HepG2 (cell line): ENCODE data around the gene PLEKHN1. TPM values are rescaled to one million over a fixed set of nuclear protein-coding genes. Genes with fewer than 3 reads are reported as not detected.

Source experiments
- ADNP ChIP-seq: sonication (generic); formaldehyde crosslinking; IDR thresholded peaks from 2 replicates; pipeline ENCODE4 v1.4.0; 2020; ENCODE audit warnings: missing genetic modification reagents
- FOSL1 ChIP-seq: sonication (generic); formaldehyde crosslinking; IDR thresholded peaks from 2 replicates; pipeline ENCODE4 v1.9.0; 2021; ENCODE audit warnings: missing genetic modification reagents, borderline replicate concordance
- FOSL2 ChIP-seq: sonication (generic); formaldehyde crosslinking; IDR thresholded peaks from 2 replicates; pipeline ENCODE4 v1.4.0; 2020; ENCODE audit warnings: missing genetic modification reagents
- GATAD2A ChIP-seq: IDR thresholded peaks from 2 replicates; pipeline ENCODE4 v1.6.1; 2016
- HCFC1 ChIP-seq: fragments of 150-350 bp; IDR thresholded peaks from 2 replicates; pipeline ENCODE4 v1.6.1; 2014; ENCODE audit warnings: low read depth, low read length
- HHEX ChIP-seq: IDR thresholded peaks from 2 replicates; pipeline ENCODE4 v1.6.1; 2016; ENCODE audit warnings: control low read depth
- HNRNPLL ChIP-seq: fragments of 200-400 bp; formaldehyde crosslinking; IDR thresholded peaks from 2 replicates; pipeline ENCODE4 v1.6.1; 2017; ENCODE audit warnings: mild to moderate bottlenecking, low read depth, low read length; ENCODE audit not compliant: poor library complexity, severe bottlenecking
- MTA1 ChIP-seq: sonication (generic); formaldehyde crosslinking; IDR thresholded peaks from 2 replicates; pipeline ENCODE4 v1.4.0; 2020; ENCODE audit warnings: missing genetic modification reagents, mild to moderate bottlenecking, borderline replicate concordance
- MYNN ChIP-seq: sonication (generic); formaldehyde crosslinking; IDR thresholded peaks from 2 replicates; pipeline ENCODE4 v1.4.0; 2020; ENCODE audit warnings: mild to moderate bottlenecking, low read depth, missing genetic modification reagents
- PHF20 ChIP-seq: sonication (generic); formaldehyde crosslinking; IDR thresholded peaks from 2 replicates; pipeline ENCODE4 v1.5.0; 2020; ENCODE audit warnings: mild to moderate bottlenecking, missing genetic modification reagents
- TAF15 ChIP-seq: fragments of 200-400 bp; formaldehyde crosslinking; IDR thresholded peaks from one replicate; pipeline ENCODE4 v1.6.1; 2018; ENCODE audit warnings: mild to moderate bottlenecking, low read depth, low read length; ENCODE audit not compliant: poor library complexity, severe bottlenecking
- TCF12 ChIP-seq, 2 experiments: fragments of 450-650 bp in 1 of 2; sonication (generic) in 1 of 2; formaldehyde crosslinking in 1 of 2; IDR thresholded peaks; 2 replicates each; pipeline versions ENCODE4 v1.6.1 to v1.8.0; 2017 to 2022; ENCODE audit warnings: antibody characterized with exemption in 1 of 2, mild to moderate bottlenecking in 1 of 2, missing genetic modification reagents in 1 of 2, moderate library complexity in 1 of 2
- TRIM24 ChIP-seq: sonication (generic); formaldehyde crosslinking; IDR thresholded peaks from 2 replicates; pipeline ENCODE4 v1.8.0; 2022; ENCODE audit warnings: mild to moderate bottlenecking, missing genetic modification reagents
- ZFP90 ChIP-seq: sonication (generic); formaldehyde crosslinking; IDR thresholded peaks from 2 replicates; pipeline ENCODE4 v1.8.0; 2022; ENCODE audit warnings: missing genetic modification reagents, mild to moderate bottlenecking, inconsistent platforms, borderline replicate concordance
- ZMYM4 ChIP-seq: sonication (generic); formaldehyde crosslinking; IDR thresholded peaks from 2 replicates; pipeline ENCODE4 v1.8.1; 2023; ENCODE audit warnings: mild to moderate bottlenecking, missing genetic modification reagents
- ZNF251 ChIP-seq: sonication (generic); formaldehyde crosslinking; IDR thresholded peaks from 2 replicates; pipeline ENCODE4 v1.9.0; 2021; ENCODE audit warnings: mild to moderate bottlenecking, missing genetic modification reagents
- ZNF430 ChIP-seq: sonication (generic); formaldehyde crosslinking; IDR thresholded peaks from 2 replicates; pipeline ENCODE4 v1.9.0; 2021; ENCODE audit warnings: mild to moderate bottlenecking, missing genetic modification reagents
- ZNF746 ChIP-seq: sonication (generic); formaldehyde crosslinking; IDR thresholded peaks from 2 replicates; pipeline ENCODE4 v1.8.0; 2022; ENCODE audit warnings: mild to moderate bottlenecking, missing genetic modification reagents
- ZNF749 ChIP-seq: sonication (generic); formaldehyde crosslinking; IDR thresholded peaks from 2 replicates; pipeline ENCODE4 v1.8.0; 2022; ENCODE audit warnings: mild to moderate bottlenecking, missing genetic modification reagents, moderate library complexity, borderline replicate concordance
- ZNF768 ChIP-seq: sonication (generic); formaldehyde crosslinking; IDR thresholded peaks from 2 replicates; pipeline ENCODE4 v1.4.0; 2020; ENCODE audit warnings: missing genetic modification reagents
- ZNF790 ChIP-seq: sonication (generic); formaldehyde crosslinking; IDR thresholded peaks from 2 replicates; pipeline ENCODE4 v1.8.0; 2022; ENCODE audit warnings: missing genetic modification reagents, mild to moderate bottlenecking, borderline replicate concordance
- ZSCAN22 ChIP-seq: sonication (generic); formaldehyde crosslinking; IDR thresholded peaks from 2 replicates; pipeline ENCODE4 v1.4.0; 2020; ENCODE audit warnings: mild to moderate bottlenecking, missing genetic modification reagents
- polyA plus RNA-seq, 8 experiments: library from polyadenylated mRNA; depleted of rRNA in 3 of 8; stranded (reverse) in 7 of 8; unstranded in 1 of 8; fragments of >200 nt; fragmentation: Illumina TruSeq in 4 of 8; extraction: Trizol in 4 of 8; gene quantifications; 2 replicates each; pipeline versions ENCODE4 v1.2.1 to v1.2.3, GENCODE V29; 2011 to 2016; ENCODE audit warnings: low read depth in 4 of 8, missing spikeins in 1 of 8, mixed read lengths in 1 of 8; ENCODE audit not compliant: insufficient read depth in 1 of 8
- total RNA-seq, 5 experiments: library from RNA; depleted of rRNA; stranded (reverse); fragments of >200 nt; fragmentation: Illumina TruSeq; extraction: Trizol; gene quantifications; 2 replicates each; pipeline ENCODE4 v1.2.3, GENCODE V29; 2016; ENCODE audit warnings: low read depth in 1 of 5
- TF ChIP-seq, protein P1 (sequence below): sonication (generic); formaldehyde crosslinking; IDR thresholded peaks from 2 replicates; pipeline ENCODE4 v1.5.0; 2020; ENCODE audit warnings: mild to moderate bottlenecking, missing genetic modification reagents, borderline replicate concordance
- TF ChIP-seq, protein P2 (sequence below): sonication (generic); formaldehyde crosslinking; conservative IDR thresholded peaks from 2 replicates; pipeline ENCODE4 v1.8.0; 2022; ENCODE audit warnings: low read depth, missing genetic modification reagents
- TF ChIP-seq, protein P3 (sequence below): sonication (generic); formaldehyde crosslinking; IDR thresholded peaks from 2 replicates; pipeline ENCODE4 v1.5.0; 2020; ENCODE audit warnings: missing genetic modification reagents

PLEKHN1 gene
- total and polyA plus RNA-seq, 2 of the 13 experiments (the other 11 are each of a cell fraction or from before 2014, with no cell fraction given) = 0.42 to 0.58 TPM

DNA sequence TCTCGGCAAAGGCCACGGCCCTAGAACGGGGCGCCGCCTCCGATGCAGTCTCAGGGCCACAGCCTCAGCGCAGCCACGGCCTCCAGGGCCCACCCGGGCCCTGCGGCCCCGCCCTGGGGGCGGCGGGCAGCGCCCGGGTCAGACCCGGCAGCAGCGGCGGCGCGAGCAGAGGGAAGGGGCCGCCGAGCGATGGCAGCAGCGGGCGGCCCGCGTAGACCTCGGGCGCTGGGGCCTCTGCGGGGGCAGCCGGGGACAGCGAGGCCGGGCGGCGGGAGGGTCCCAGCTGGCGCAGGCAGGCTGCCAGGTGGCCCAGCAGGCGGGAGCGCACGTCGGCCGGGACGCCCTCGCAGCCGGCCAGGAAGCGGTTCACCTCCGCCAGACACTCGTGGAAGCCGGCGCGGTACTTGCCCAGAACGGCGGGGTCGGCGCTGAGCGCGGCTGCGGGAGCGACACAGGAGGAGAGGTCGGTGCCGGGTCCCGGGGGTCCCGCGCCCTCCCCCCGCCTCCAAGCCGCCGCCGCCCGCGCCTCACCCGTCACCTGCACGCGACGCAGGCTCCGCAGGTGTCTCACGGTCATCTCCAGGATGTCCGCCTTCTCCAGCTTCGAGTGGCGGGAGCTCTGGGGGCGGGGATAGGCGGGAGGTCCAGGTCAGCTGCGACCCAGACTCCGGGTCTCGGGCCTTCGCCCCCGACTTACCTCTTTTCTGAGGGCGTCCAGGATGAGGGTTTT is 32.9 kb downstream of the PLEKHN1 start (continued):
- TF ChIP-seq GATAD2A (CRISPR knock-in tag) = no peak
- TF ChIP-seq MYNN = no peak
- 0 out of 2 replicates have a peak, but pooled peaks have one; percentile 20 for TF ChIP-seq MTA1 (CRISPR knock-in tag)
- TF ChIP-seq ZNF251 (CRISPR knock-in tag) = no peak
- no peak for TF ChIP-seq ZSCAN22 (CRISPR knock-in tag)
- no peak for TF ChIP-seq ZFP90 (CRISPR knock-in tag)
- TF ChIP-seq ZNF749 (CRISPR knock-in tag) = peak; percentile 23; the same call in 1 of the 2 replicates
- TF ChIP-seq, protein P1, sequence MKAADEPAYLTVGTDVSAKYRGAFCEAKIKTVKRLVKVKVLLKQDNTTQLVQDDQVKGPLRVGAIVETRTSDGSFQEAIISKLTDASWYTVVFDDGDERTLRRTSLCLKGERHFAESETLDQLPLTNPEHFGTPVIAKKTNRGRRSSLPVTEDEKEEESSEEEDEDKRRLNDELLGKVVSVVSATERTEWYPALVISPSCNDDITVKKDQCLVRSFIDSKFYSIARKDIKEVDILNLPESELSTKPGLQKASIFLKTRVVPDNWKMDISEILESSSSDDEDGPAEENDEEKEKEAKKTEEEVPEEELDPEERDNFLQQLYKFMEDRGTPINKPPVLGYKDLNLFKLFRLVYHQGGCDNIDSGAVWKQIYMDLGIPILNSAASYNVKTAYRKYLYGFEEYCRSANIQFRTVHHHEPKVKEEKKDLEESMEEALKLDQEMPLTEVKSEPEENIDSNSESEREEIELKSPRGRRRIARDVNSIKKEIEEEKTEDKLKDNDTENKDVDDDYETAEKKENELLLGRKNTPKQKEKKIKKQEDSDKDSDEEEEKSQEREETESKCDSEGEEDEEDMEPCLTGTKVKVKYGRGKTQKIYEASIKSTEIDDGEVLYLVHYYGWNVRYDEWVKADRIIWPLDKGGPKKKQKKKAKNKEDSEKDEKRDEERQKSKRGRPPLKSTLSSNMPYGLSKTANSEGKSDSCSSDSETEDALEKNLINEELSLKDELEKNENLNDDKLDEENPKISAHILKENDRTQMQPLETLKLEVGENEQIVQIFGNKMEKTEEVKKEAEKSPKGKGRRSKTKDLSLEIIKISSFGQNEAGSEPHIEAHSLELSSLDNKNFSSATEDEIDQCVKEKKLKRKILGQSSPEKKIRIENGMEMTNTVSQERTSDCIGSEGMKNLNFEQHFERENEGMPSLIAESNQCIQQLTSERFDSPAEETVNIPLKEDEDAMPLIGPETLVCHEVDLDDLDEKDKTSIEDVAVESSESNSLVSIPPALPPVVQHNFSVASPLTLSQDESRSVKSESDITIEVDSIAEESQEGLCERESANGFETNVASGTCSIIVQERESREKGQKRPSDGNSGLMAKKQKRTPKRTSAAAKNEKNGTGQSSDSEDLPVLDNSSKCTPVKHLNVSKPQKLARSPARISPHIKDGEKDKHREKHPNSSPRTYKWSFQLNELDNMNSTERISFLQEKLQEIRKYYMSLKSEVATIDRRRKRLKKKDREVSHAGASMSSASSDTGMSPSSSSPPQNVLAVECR (CRISPR knock-in tag) = peak; percentile 53; the same call in 1 of the 2 replicates
- no peak for TF ChIP-seq FOSL2
- no peak; the same call in 1 of the 2 replicates for TF ChIP-seq PHF20 (CRISPR knock-in tag)
- no peak for TF ChIP-seq ZNF746 (CRISPR knock-in tag)
- TF ChIP-seq HNRNPLL = peak; percentile 31
- no peak for TF ChIP-seq TAF15
- TF ChIP-seq ADNP (CRISPR knock-in tag) = no peak
- TF ChIP-seq, protein P2, sequence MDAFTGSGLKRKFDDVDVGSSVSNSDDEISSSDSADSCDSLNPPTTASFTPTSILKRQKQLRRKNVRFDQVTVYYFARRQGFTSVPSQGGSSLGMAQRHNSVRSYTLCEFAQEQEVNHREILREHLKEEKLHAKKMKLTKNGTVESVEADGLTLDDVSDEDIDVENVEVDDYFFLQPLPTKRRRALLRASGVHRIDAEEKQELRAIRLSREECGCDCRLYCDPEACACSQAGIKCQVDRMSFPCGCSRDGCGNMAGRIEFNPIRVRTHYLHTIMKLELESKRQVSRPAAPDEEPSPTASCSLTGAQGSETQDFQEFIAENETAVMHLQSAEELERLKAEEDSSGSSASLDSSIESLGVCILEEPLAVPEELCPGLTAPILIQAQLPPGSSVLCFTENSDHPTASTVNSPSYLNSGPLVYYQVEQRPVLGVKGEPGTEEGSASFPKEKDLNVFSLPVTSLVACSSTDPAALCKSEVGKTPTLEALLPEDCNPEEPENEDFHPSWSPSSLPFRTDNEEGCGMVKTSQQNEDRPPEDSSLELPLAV (CRISPR knock-in tag) = no peak
- no peak for TF ChIP-seq ZMYM4 (CRISPR knock-in tag)
- TF ChIP-seq ZNF790 = no peak
- no peak for TF ChIP-seq TCF12 (IDR thresholded peaks at IDR 0.05)
- 0 out of 2 replicates have a peak, but pooled peaks have one; percentile 29 for TF ChIP-seq TCF12 (CRISPR knock-in tag; IDR thresholded peaks at IDR 0.05)
- TF ChIP-seq ZNF768 (CRISPR knock-in tag) = peak; percentile 11; the same call in 1 of the 2 replicates
- TF ChIP-seq, protein P3, sequence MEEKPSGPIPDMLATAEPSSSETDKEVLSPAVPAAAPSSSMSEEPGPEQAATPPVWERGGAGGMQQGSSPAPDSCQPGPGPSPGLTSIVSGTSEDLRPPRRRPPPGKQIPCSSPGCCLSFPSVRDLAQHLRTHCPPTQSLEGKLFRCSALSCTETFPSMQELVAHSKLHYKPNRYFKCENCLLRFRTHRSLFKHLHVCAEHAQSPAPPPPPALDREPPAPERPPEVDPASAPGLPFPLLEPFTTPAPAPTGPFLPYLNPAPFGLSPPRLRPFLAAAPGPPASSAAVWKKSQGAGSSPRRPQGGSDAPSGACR (CRISPR knock-in tag) = no peak
- no peak for TF ChIP-seq TRIM24 (CRISPR knock-in tag)
- TF ChIP-seq FOSL1 = no peak
- no peak for TF ChIP-seq ZNF430
- TF ChIP-seq HHEX (CRISPR knock-in tag) = no peak
- TF ChIP-seq HCFC1 = no peak
